NCI-H748 treated with DMSO at 0.1 percent for 48 hours (cell line): ENCODE results near the gene NKAIN2.
"Not testable (repeated sequence)": the region's sequence is repeated elsewhere in the genome, so short reads cannot be mapped to it uniquely, and the experiment has no call there.

Experiments
- DNase-seq: peaks from one replicate; lab custom pipeline; 2025; lab: John Stamatoyannopoulos, UW

Gene NKAIN2

GRCh38 chr6:124334359-124334758 is 530.7 kb downstream of the NKAIN2 start:
- DNase-seq, result no peak

GRCh38 chr6:124339610-124340334 is 536.1 kb downstream of the NKAIN2 start:
- DNase-seq, result no peak

- not testable (repeated sequence) for DNase-seq
These were observed 544.7 kb downstream of the NKAIN2 start for GRCh38 chr6:124348339-124348738.

- no peak for DNase-seq
These were observed 551.5 kb downstream of the NKAIN2 start for GRCh38 chr6:124355146-124355545.

- no peak for DNase-seq
These were observed 552.7 kb downstream of the NKAIN2 start for GRCh38 chr6:124356276-124356810.

GRCh38 chr6:124356811-124357210 is 553.1 kb downstream of the NKAIN2 start:
- DNase-seq, result no peak

GRCh38 chr6:124368131-124368530 is 564.5 kb downstream of the NKAIN2 start:
- DNase-seq, result no peak

- DNase-seq, result no peak
These were observed 568.4 kb downstream of the NKAIN2 start for GRCh38 chr6:124371974-124372475.

GRCh38 chr6:124373386-124373785 is 569.7 kb downstream of the NKAIN2 start:
- no peak for DNase-seq

- DNase-seq, result peak; percentile 29
These were observed 585.5 kb downstream of the NKAIN2 start for GRCh38 chr6:124389127-124389526.

- no peak for DNase-seq
These were observed 589.9 kb downstream of the NKAIN2 start for GRCh38 chr6:124393536-124393935.

- DNase-seq, result no peak
These were observed 592.7 kb downstream of the NKAIN2 start for GRCh38 chr6:124396361-124396760.

GRCh38 chr6:124400261-124400999 is 596.8 kb downstream of the NKAIN2 start:
- no peak for DNase-seq

GRCh38 chr6:124410425-124410824 is 606.8 kb downstream of the NKAIN2 start:
- not testable (repeated sequence) for DNase-seq

- DNase-seq, result peak; percentile 54
These were observed 609.0 kb downstream of the NKAIN2 start for GRCh38 chr6:124412657-124413056.

GRCh38 chr6:124420116-124420840 is 616.6 kb downstream of the NKAIN2 start:
- peak; percentile 85 for DNase-seq

GRCh38 chr6:124423621-124424020 is 620.0 kb downstream of the NKAIN2 start:
- no peak for DNase-seq

- DNase-seq, result no peak
These were observed 627.2 kb downstream of the NKAIN2 start for GRCh38 chr6:124430740-124431318.

- no peak for DNase-seq
These were observed 629.0 kb downstream of the NKAIN2 start for GRCh38 chr6:124432620-124433019.

- DNase-seq, result no peak
These were observed 629.9 kb downstream of the NKAIN2 start for GRCh38 chr6:124433387-124434160.

- no peak for DNase-seq
These were observed 630.8 kb downstream of the NKAIN2 start for GRCh38 chr6:124434421-124434820.
